ENCODE measurements around the gene KLC4. TPM values are rescaled to one million over a fixed set of nuclear protein-coding genes. Genes with fewer than 3 reads are reported as not detected.

Gene KLC4
- total RNA-seq, 3 donors from 2014 or later: 69.1 to 144 (median 99.1) TPM

- Histone ChIP-seq H3K9me3 (no peaks in the 10 kb centered on the region), H3K4me1 (ENCODE audit: low read depth) (no peaks in the 10 kb centered on the region), H3K36me3 (ENCODE audit: low read depth) (no peaks in the 10 kb centered on the region), H3K4me3 (no peak overlapping the region)
- ATAC-seq: peak; percentile 27
- intact Hi-C loops (cut with DNase I, micrococcal nuclease): no loop called here
- no peak for DNase-seq
- TF ChIP-seq CTCF (IDR thresholded peaks at IDR 0.05): no peak
These were observed 30.6 kb downstream of the KLC4 start for GRCh38 chr6:43089874-43090558.

GRCh38 chr6:43090559-43090956 is 31.1 kb downstream of the KLC4 start:
- ATAC-seq (no peak), DNase-seq (no peak)
- Histone ChIP-seq H3K9me3 (no peaks in the 10 kb centered on the region), H3K4me3 (no peak overlapping the region), H3K36me3 (ENCODE audit: low read depth) (no peaks in the 10 kb centered on the region), H3K4me1 (ENCODE audit: low read depth) (no peaks in the 10 kb centered on the region)
- intact Hi-C loops (cut with DNase I, micrococcal nuclease): no loop called here
- no peak for TF ChIP-seq CTCF (IDR thresholded peaks at IDR 0.05)

GRCh38 chr6:43091020-43091419 is 31.6 kb downstream of the KLC4 start:
- no peaks in the 10 kb centered on the region for H3K9me3 ChIP-seq
- no peak for ATAC-seq

GRCh38 chr6:43091436-43091991 is 32.1 kb downstream of the KLC4 start:
- intact Hi-C loops (cut with DNase I, micrococcal nuclease): no loop called here
- no peak overlapping the region for H3K4me3 ChIP-seq
- no peak for TF ChIP-seq CTCF (IDR thresholded peaks at IDR 0.05)
- H3K36me3 ChIP-seq (ENCODE audit: low read depth): no peaks in the 10 kb centered on the region
- no peaks in the 10 kb centered on the region for H3K9me3 ChIP-seq
- peaks cover 6% of the 10 kb centered on the region for H3K4me1 ChIP-seq (ENCODE audit: low read depth)
- ATAC-seq: no peak
- no peak for DNase-seq

More at GRCh38 chr6:43091020-43091419, 31.6 kb downstream of the KLC4 start:
- Histone ChIP-seq H3K4me3 (no peak overlapping the region), H3K36me3 (ENCODE audit: low read depth) (no peaks in the 10 kb centered on the region), H3K4me1 (ENCODE audit: low read depth) (peaks cover 1% of the 10 kb centered on the region)
- DNase-seq: no peak
- intact Hi-C loops (cut with DNase I, micrococcal nuclease): no loop called here
- TF ChIP-seq CTCF (IDR thresholded peaks at IDR 0.05): no peak

GRCh38 chr6:43092635-43093034 is 33.2 kb downstream of the KLC4 start:
- H3K36me3 ChIP-seq (ENCODE audit: low read depth): no peaks in the 10 kb centered on the region
- peaks cover 12% of the 10 kb centered on the region for H3K4me1 ChIP-seq (ENCODE audit: low read depth)
- ATAC-seq (no peak), DNase-seq (no peak)
- H3K9me3 ChIP-seq: no peaks in the 10 kb centered on the region
- intact Hi-C loops (cut with DNase I, micrococcal nuclease): no loop called here
- no peak overlapping the region for H3K4me3 ChIP-seq
- TF ChIP-seq CTCF (IDR thresholded peaks at IDR 0.05): no peak

Measured in mucosa of descending colon (tissue), 3 donors.